K562 (cell line): ENCODE results near the gene LGALS7B. TPM values are rescaled to one million over a fixed set of nuclear protein-coding genes. Genes with fewer than 3 reads are reported as not detected.

ENCODE experiments used
- ATAC-seq: fragments of 200-7000 bp; cut with Tn5 transposase; 3 replicates; pipeline ENCODE4 v1.9.1; 2020; ENCODE audit warnings: moderate library complexity
- BruUV-seq: library from RNA; stranded (reverse); fragments of 400-500 nt; replicated peaks from 2 replicates; lab custom pipeline; 2021; lab: Mats Ljungman, UMichigan
- CTCF ChIA-PET: fragments of 300-600 bp; formaldehyde crosslinking; extraction: SDS; loops from one replicate; lab custom pipeline; 2021; ENCODE audit warnings: low intra/inter-chr PET ratio; lab: Yijun Ruan, JAX
- POLR2A ChIA-PET: fragments of 300-600, 350-650 bp; sonication (Branson Sonifier 250); formaldehyde crosslinking; extraction: SDS; loops from one replicate; lab custom pipeline; 2021; ENCODE audit warnings: antibody characterized with exemption, inconsistent platforms; lab: Yijun Ruan, JAX
- DNase-seq, 4 experiments: peaks; one replicate each; pipeline versions ENCODE4 v3.0.0 to v3.0.0-alpha.2; 2011 to 2018; ENCODE audit warnings: low spot score in 3 of 4, mixed read lengths in 3 of 4; ENCODE audit errors: extremely low read depth in 1 of 4
- FAIRE-seq: peaks from 2 replicates; lab custom pipeline; 2011; peaks lifted over from hg19 to GRCh38; lab: Jason Lieb, UNC
- H2AFZ ChIP-seq: 2 replicates; pipeline ENCODE4 v1.6.0; 2011; ENCODE audit warnings: low read depth, low read length, control low read depth, inconsistent platforms
- H3K27ac ChIP-seq: fragments of 200-600 bp; 3 replicates; pipeline ENCODE4 v1.8.0; 2011; ENCODE audit warnings: low read depth, mild to moderate bottlenecking, control low read depth, inconsistent platforms, low read length, moderate library complexity, mixed read lengths; ENCODE audit errors: extremely low read depth
- H3K27me3 ChIP-seq, 2 experiments: fragments of 300-600 bp in 1 of 2; 2 replicates in 1 of 2; 3 replicates in 1 of 2; pipeline versions ENCODE4 v1.6.0 to v1.8.0; 2011; ENCODE audit warnings: inconsistent platforms in 2 of 2, low read length in 2 of 2, mild to moderate bottlenecking in 1 of 2, mixed read lengths in 1 of 2, moderate library complexity in 1 of 2; ENCODE audit not compliant: control insufficient read depth in 2 of 2, insufficient read depth in 2 of 2
- H3K36me3 ChIP-seq: fragments of 300-600 bp; 3 replicates; pipeline ENCODE4 v1.8.0; 2011; ENCODE audit warnings: mild to moderate bottlenecking, low read length, inconsistent platforms; ENCODE audit not compliant: control insufficient read depth, insufficient read depth
- H3K4me1 ChIP-seq, 2 experiments: fragments of 200-600 bp in 1 of 2; replicated peaks in 1 of 2; 2 replicates in 1 of 2; 3 replicates in 1 of 2; pipeline versions ENCODE4 v1.5.1 to v1.8.0; 2011; ENCODE audit warnings: inconsistent platforms in 2 of 2, low read length in 2 of 2, mild to moderate bottlenecking in 1 of 2, mixed read lengths in 1 of 2, moderate library complexity in 1 of 2; ENCODE audit not compliant: control insufficient read depth in 2 of 2, insufficient read depth in 2 of 2
- H3K4me2 ChIP-seq: 2 replicates; pipeline ENCODE4 v1.6.1; 2011; ENCODE audit warnings: low read length, control low read depth, inconsistent platforms, mixed read lengths; ENCODE audit not compliant: insufficient read depth
- H3K4me3 ChIP-seq: fragments of 200-600 bp; sonication (generic), shearing (Covaris generic); 2 replicates; pipeline ENCODE4 v1.5.1; 2016; ENCODE audit warnings: control low read depth, inconsistent platforms
- H3K79me2 ChIP-seq: fragments of 200-600 bp; 3 replicates; pipeline ENCODE4 v1.8.0; 2011; ENCODE audit warnings: low read length, inconsistent platforms; ENCODE audit not compliant: control insufficient read depth, insufficient read depth
- H3K9ac ChIP-seq, 2 experiments: 2 replicates each; pipeline versions ENCODE4 v1.6.0 to v1.6.1; 2011; ENCODE audit warnings: low read depth in 2 of 2, low read length in 2 of 2, control low read depth in 1 of 2, inconsistent platforms in 1 of 2, mild to moderate bottlenecking in 1 of 2, mixed read lengths in 1 of 2; ENCODE audit not compliant: insufficient read depth in 1 of 2
- H3K9me1 ChIP-seq: one replicate; pipeline ENCODE4 v1.6.0; 2011; ENCODE audit warnings: inconsistent platforms, mild to moderate bottlenecking, low read length, moderate library complexity; ENCODE audit not compliant: control insufficient read depth, insufficient read depth
- H3K9me3 ChIP-seq: replicated peaks from 2 replicates; pipeline ENCODE4 v1.5.1; 2011; ENCODE audit warnings: low read depth, low read length, inconsistent platforms; ENCODE audit not compliant: control insufficient read depth, insufficient read depth
- H4K20me1 ChIP-seq: replicated peaks from 2 replicates; pipeline ENCODE4 v1.6.1; 2011; ENCODE audit warnings: low read length, inconsistent platforms, mixed read lengths; ENCODE audit not compliant: control insufficient read depth, insufficient read depth
- CHD2 ChIP-seq: IDR thresholded peaks from 2 replicates; pipeline ENCODE4 v1.6.1; 2011; ENCODE audit warnings: low read depth, low read length
- E2F1 ChIP-seq: sonication (generic); formaldehyde crosslinking; IDR thresholded peaks from 2 replicates; pipeline ENCODE4 v1.8.1; 2023; ENCODE audit warnings: mild to moderate bottlenecking, missing genetic modification reagents, moderate library complexity
- HINFP ChIP-seq: fragments of 450-650 bp; conservative IDR thresholded peaks from 2 replicates; pipeline ENCODE4 v1.6.1; 2016; ENCODE audit warnings: missing genetic modification characterization, low read depth, mild to moderate bottlenecking, control low read depth, missing compliant biosample characterization
- POU5F1 ChIP-seq: fragments of 150-350 bp; IDR thresholded peaks from 2 replicates; pipeline ENCODE4 v1.6.1; 2014; ENCODE audit warnings: borderline replicate concordance, low read length, low read depth, mild to moderate bottlenecking; ENCODE audit not compliant: partially characterized antibody
- RBM14 ChIP-seq: fragments of 200-400 bp; formaldehyde crosslinking; IDR thresholded peaks from 2 replicates; pipeline ENCODE4 v1.6.1; 2018; ENCODE audit warnings: low read depth, mild to moderate bottlenecking, low read length, moderate library complexity, borderline replicate concordance; ENCODE audit not compliant: insufficient read depth
- TCF7L2 ChIP-seq: fragments of 150-350 bp; IDR thresholded peaks from 2 replicates; pipeline ENCODE4 v1.6.1; 2016; ENCODE audit warnings: low read depth, mild to moderate bottlenecking, low read length, moderate library complexity
- USF2 ChIP-seq: sonication (generic); formaldehyde crosslinking; IDR thresholded peaks from 2 replicates; pipeline ENCODE4 v1.5.0; 2020; ENCODE audit warnings: missing genetic modification reagents
- ZHX1 ChIP-seq: fragments of 150-350 bp; conservative IDR thresholded peaks from 2 replicates; pipeline ENCODE4 v1.6.1; 2014; ENCODE audit warnings: low read length
- ZNF639 ChIP-seq, 2 experiments: fragments of 200-800 bp in 1 of 2; sonication (Bioruptor generic) in 1 of 2; sonication (generic) in 1 of 2; formaldehyde crosslinking in 1 of 2; IDR thresholded peaks in 1 of 2; conservative IDR thresholded peaks in 1 of 2; 2 replicates each; pipeline versions ENCODE4 v1.5.0 to v1.6.1; 2016 to 2020; ENCODE audit warnings: missing compliant biosample characterization in 1 of 2, missing genetic modification characterization in 1 of 2, missing genetic modification reagents in 1 of 2
- ZNF717 ChIP-seq: fragments of 250-450 bp; sonication (Bioruptor Pico); IDR thresholded peaks from 2 replicates; pipeline ENCODE4 v1.5.0; 2021
- WGBS: fragments of 100-300 bp; shearing (Covaris generic); methylation state at CpG from one replicate; pipeline ENCODE4 v1.1.6; 2016; ENCODE audit warnings: low coverage, mixed read lengths; ENCODE audit not compliant: insufficient coverage; ENCODE audit errors: missing lambda C conversion rate; 5-methylcytosine and 5-hydroxymethylcytosine counted together
- in situ Hi-C: fragments of 300-500 bp; cut with MboI; formaldehyde crosslinking; loops from 4 replicates; pipeline ENCODE4 v1.15.0; 2018; ENCODE audit warnings: inconsistent platforms, mixed read lengths
- intact Hi-C: fragments of 100-400 bp; cut with micrococcal nuclease; formaldehyde crosslinking; loops from 2 replicates; pipeline ENCODE4 v1.14.2; 2022
- polyA plus RNA-seq, 8 experiments: library from polyadenylated mRNA; depleted of rRNA in 4 of 8; stranded (reverse) in 5 of 8; unstranded in 3 of 8; fragments of >200 nt; fragmentation: Nextera tagmentation in 2 of 8; fragmentation: Illumina TruSeq in 1 of 8; extraction: Ambion mirVana in 2 of 8; extraction: Trizol in 1 of 8; gene quantifications; 2 replicates each; pipeline versions ENCODE4 v1.2.1 to v1.2.3, GENCODE V29; 2011 to 2014; ENCODE audit warnings: inconsistent platforms in 1 of 8, missing spikeins in 1 of 8
- total RNA-seq, 7 experiments: library from RNA; depleted of rRNA in 6 of 7; stranded (reverse); fragments of >200 nt in 6 of 7; fragmentation: Illumina TruSeq in 2 of 7; extraction: Trizol in 2 of 7; gene quantifications; 2 replicates each; pipeline versions ENCODE4 v1.2.1 to v1.2.3, GENCODE V29; 2011 to 2021; ENCODE audit warnings: low replicate concordance in 1 of 7

The LGALS7B gene
- total and polyA plus RNA-seq, 9 of the 15 experiments (the other 6 are each of a cell fraction or from before 2014, with no cell fraction given) = not detected

GRCh38 chr19:38784224-38784623, 4.8 kb upstream of the LGALS7B start (continued):
- no peak for TF ChIP-seq ZHX1
- TF ChIP-seq E2F1 = no peak
- no peak for TF ChIP-seq ZNF717 (CRISPR knock-in tag)
- TF ChIP-seq CHD2 = no peak

GRCh38 chr19:38785187-38785699, 3.8 kb upstream of the LGALS7B start:
- DNase-seq (no peak), FAIRE-seq (no peak), ATAC-seq (no peak)
- in situ Hi-C loops (no loop called here), intact Hi-C loops (no loop called here)
- Histone ChIP-seq H3K27me3 (no peaks in the 10 kb centered on the region), H3K4me1 (peaks cover 11 to 12% of the 10 kb centered on the region in 2 experiments; a peak in 3 of 5 replicates), H3K27ac (no peak overlapping the region), H3K4me3 (no peak overlapping the region), H3K4me2 (no peak overlapping the region), H3K9me1 (no peaks in the 10 kb centered on the region), H3K9ac (no peak overlapping the region), H2AFZ (no peak overlapping the region), H3K36me3 (no peaks in the 10 kb centered on the region), H3K9me3 (no peaks in the 10 kb centered on the region), H4K20me1 (no peaks in the 10 kb centered on the region), H3K79me2 (no peaks in the 10 kb centered on the region)
- WGBS = 77% methylated on average over 7 of the region's 7 CpGs
- POLR2A ChIA-PET = interaction anchor here (0.7 kb wide), 1 partner anchor 16 kb away, joined by 3 read pairs; no protein-coding TSS in a partner anchor
- no TSS peak for BruUV-seq
- CTCF ChIA-PET = no interaction called here
- no peak for TF ChIP-seq RBM14
- no peak for TF ChIP-seq HINFP (tag)
- no peak for TF ChIP-seq ZNF639 (CRISPR knock-in tag; conservative IDR thresholded peaks at IDR 0.05 in 1 of 2, IDR thresholded peaks at IDR 0.05 in 1 of 2)
- no peak for TF ChIP-seq USF2 (CRISPR knock-in tag)
- TF ChIP-seq POU5F1 = no peak
- no peak for TF ChIP-seq TCF7L2
